Heart right ventricle (tissue), 16 donors: Measurements from ENCODE around the gene UBR2. TPM values are rescaled to one million over a fixed set of nuclear protein-coding genes. Genes with fewer than 3 reads are reported as not detected.
"Not testable (repeated sequence)": the region's sequence is repeated elsewhere in the genome, so short reads cannot be mapped to it uniquely, and the experiment has no call there.

Source experiments
- ATAC-seq, 8 donors: fragments of 200-7000 bp; cut with Tn5 transposase; one replicate each; pipeline ENCODE4 v1.9.1; 2020; ENCODE audit warnings: mild to moderate bottlenecking in 8 of 8, moderate library complexity in 8 of 8, moderate number of reproducible peaks in 1 of 8
- DNase-seq, 2 donors: peaks; one replicate each; pipeline ENCODE4 v3.0.0-alpha.2; 2020
- H3K27ac ChIP-seq, 10 donors: fragments of 200-600 bp; sonication (generic) in 2 of 10; one replicate each; pipeline versions ENCODE4 v1.5.0 to v1.8.0; 2020 to 2022; ENCODE audit warnings: mild to moderate bottlenecking in 3 of 10
- H3K27me3 ChIP-seq, 7 donors: fragments of 200-600 bp; one replicate each; pipeline ENCODE4 v1.8.0; 2021 to 2022; ENCODE audit warnings: mild to moderate bottlenecking in 2 of 7
- H3K36me3 ChIP-seq, 9 donors: fragments of 200-600 bp; sonication (generic) in 1 of 9; one replicate each; pipeline versions ENCODE4 v1.5.0 to v1.8.0; 2020 to 2022; ENCODE audit warnings: mild to moderate bottlenecking in 2 of 9
- H3K4me1 ChIP-seq, 9 donors: fragments of 200-600 bp; sonication (generic) in 1 of 9; one replicate each; pipeline versions ENCODE4 v1.5.0 to v1.8.0; 2020 to 2022; ENCODE audit warnings: mild to moderate bottlenecking in 4 of 9
- H3K4me3 ChIP-seq, 10 donors: fragments of 200-600 bp; sonication (generic) in 2 of 10; one replicate each; pipeline versions ENCODE4 v1.5.0 to v1.8.0; 2020 to 2022; ENCODE audit warnings: mild to moderate bottlenecking in 7 of 10, moderate library complexity in 2 of 10
- H3K9me3 ChIP-seq, 11 donors: fragments of 200-600 bp in 10 of 11; sonication (generic) in 2 of 11; one replicate each; pipeline versions ENCODE4 v1.5.0 to v1.8.0; 2013 to 2022; ENCODE audit warnings: mild to moderate bottlenecking in 2 of 11, control low read depth in 1 of 11, moderate library complexity in 1 of 11
- CTCF ChIP-seq, 9 donors: fragments of 200-600 bp; sonication (generic) in 2 of 9; IDR thresholded peaks; one replicate each; pipeline versions ENCODE4 v1.5.0 to v1.8.0; 2021 to 2022; ENCODE audit warnings: antibody characterized with exemption in 9 of 9, mild to moderate bottlenecking in 5 of 9, moderate library complexity in 1 of 9
- WGBS, 2 donors: extraction: QIAGEN DNeasy Blood & Tissue Kit; methylation state at CpG; one replicate each; pipeline ENCODE4 v1.1.7; 2013; ENCODE audit warnings: inconsistent platforms in 1 of 2; 5-methylcytosine and 5-hydroxymethylcytosine counted together
- intact Hi-C, 10 donors: fragments of 100-400 bp; cut with DNase I; formaldehyde crosslinking; loops; one replicate each; pipeline versions ENCODE4 v1.11.1 to v1.14.2; 2022
- polyA plus RNA-seq, 2 donors: library from polyadenylated mRNA; stranded (reverse); fragments of 200-250 nt; gene quantifications; one replicate each; pipeline ENCODE4 v1.2.3, GENCODE V29; 2013
- total RNA-seq, 10 donors: library from RNA; stranded (reverse); fragmentation: NEBNext Ultra II Directional in 3 of 10; extraction: Animal tissue kit (Norgen Biotek cat#: 25700) in 3 of 10; gene quantifications; one replicate each; pipeline versions ENCODE4 v1.2.1 to v1.2.4, GENCODE V29; 2021 to 2023
- donor health status: Arrhythmogenic right ventricular cardiomyopathy.
- donor health status: ischemic (EF 13 %, LVEDD 7.1; RV severe dilation, severe dysfunction).
- donor health status: healthy with polysubstance abuse.
- donor health status: DM: no; HTN: yes; CAD: no.
- donor health status: DM: no; HTN: no; CAD: no.
- donor health status: ischemic (EF 25% LVEDD 6.9; RV normal size, moderate dysfunction).
- donor health status: ischemic (EF 25% LVEDD 5.7; RV mildly dilated, moderate dysfunction).
- donor health status: healthy.
- donor health status: DM: yes; HTN: yes; CAD: no.
- donor health status: Ischemic cardiomyopathy.
- donor health status: ischemic (EF 35%, LVEDD 5.7; RV mildly dilated, moderate dysfunction).
- donor health status: nonischemic (EF 11% LVEDD 7.7; RV severe dilation, severe dysfunction).
- donor health status: DM: yes; HTN: yes; CAD: no.
- donor health status: PGD.
- donor health status: ischemic (EF 29% LVEDD 5.4; RV normal size, mild dysfunction).
- donor health status: nonischemic (EF 23%, LVEDD 6.1; RV moderate dilation, normal function).

UBR2 gene
- total and polyA plus RNA-seq, 12 donors = 6.7 to 36.5 (median 34.4) TPM

- 65 to 72% methylated on average over 4 of the region's 4 CpGs for WGBS, 2 donors
- no peaks in the 10 kb centered on the region for H3K9me3 ChIP-seq
- H3K27ac ChIP-seq = peak overlapping the region in 1 of 10 donors; percentile 71
- no peak for TF ChIP-seq CTCF (IDR thresholded peaks at IDR 0.05)
- intact Hi-C loops = no loop called here
- no peaks in the 10 kb centered on the region for H3K27me3 ChIP-seq
- peaks cover 0 to 80% (median 44%) of the 10 kb centered on the region in 9 donors for H3K4me1 ChIP-seq
- peaks cover 0 to 45% (median 20%) of the 10 kb centered on the region in 9 donors for H3K36me3 ChIP-seq
- no peak for ATAC-seq
- peak overlapping the region in 1 of 10 donors; percentile 0 for H3K4me3 ChIP-seq
- DNase-seq = no peak
Measured at GRCh38 chr6:42572523-42572922, 8.7 kb downstream of the UBR2 start.

GRCh38 chr6:42576538-42576937, 12.7 kb downstream of the UBR2 start:
- H3K9me3 ChIP-seq, intact Hi-C loops, DNase-seq, H3K4me3 ChIP-seq, H3K27ac ChIP-seq, H3K27me3 ChIP-seq, ATAC-seq: not testable (repeated sequence)
- peaks cover 0 to 56% (median 31%) of the 10 kb centered on the region in 9 donors for H3K4me1 ChIP-seq
- 81% methylated on average over 7 of the region's 7 CpGs for WGBS, 2 donors
- peaks cover 0 to 66% (median 25%) of the 10 kb centered on the region in 9 donors for H3K36me3 ChIP-seq

DNA sequence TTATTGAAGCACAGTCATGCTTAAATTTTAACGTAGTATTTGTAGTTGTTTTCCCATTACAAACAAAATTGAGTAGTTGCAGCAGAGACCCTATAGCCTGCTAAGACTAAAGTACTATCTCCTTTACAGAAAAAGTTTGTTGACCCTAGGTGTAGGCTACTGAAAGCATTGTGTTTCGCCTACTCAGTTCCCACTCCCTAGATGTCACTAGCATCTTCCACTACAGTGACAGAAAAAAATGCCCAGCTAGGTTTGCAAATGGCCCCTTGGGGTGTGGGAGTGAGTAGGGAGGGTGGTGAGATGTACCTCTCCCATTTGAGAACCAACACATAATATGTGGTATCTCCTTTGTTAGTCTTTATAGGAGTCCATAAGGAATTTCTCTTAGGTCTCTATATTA, 34.5 kb downstream of the UBR2 start:
- Histone ChIP-seq H3K4me1 (peaks cover 0 to 16% (median 0%) of the 10 kb centered on the region in 9 donors), H3K9me3 (peaks cover 0 to 4% (median 0%) of the 10 kb centered on the region in 11 donors), H3K27me3 (no peaks in the 10 kb centered on the region), H3K36me3 (peaks cover 0 to 82% (median 0%) of the 10 kb centered on the region in 9 donors), H3K4me3 (no peak overlapping the region), H3K27ac (no peak overlapping the region)
- intact Hi-C loops = no loop called here
- no peak for ATAC-seq
- WGBS, 2 donors = 93 to 100% methylated on average over 2 of the region's 2 CpGs
- TF ChIP-seq CTCF (IDR thresholded peaks at IDR 0.05) = no peak
- DNase-seq = no peak

- Histone ChIP-seq H3K4me3 (no peak overlapping the region), H3K27ac (no peak overlapping the region), H3K9me3 (peaks cover 0 to 4% (median 0%) of the 10 kb centered on the region in 11 donors), H3K36me3 (peaks cover 0 to 91% (median 0%) of the 10 kb centered on the region in 9 donors), H3K4me1 (peaks cover 0 to 12% (median 0%) of the 10 kb centered on the region in 9 donors), H3K27me3 (no peaks in the 10 kb centered on the region)
- ATAC-seq (no peak), DNase-seq (no peak)
- no peak for TF ChIP-seq CTCF (IDR thresholded peaks at IDR 0.05)
- 90 to 96% methylated on average over 3 of the region's 3 CpGs for WGBS, 2 donors
- intact Hi-C loops = no loop called here
Measured at GRCh38 chr6:42599558-42599957, 35.7 kb downstream of the UBR2 start.

GRCh38 chr6:42604150-42604549, 40.3 kb downstream of the UBR2 start:
- no peak for TF ChIP-seq CTCF (IDR thresholded peaks at IDR 0.05)
- intact Hi-C loops = no loop called here
- H3K27me3 ChIP-seq = no peaks in the 10 kb centered on the region
- H3K36me3 ChIP-seq = peaks cover 0 to 91% (median 31%) of the 10 kb centered on the region in 9 donors
- no peak for DNase-seq
- H3K27ac ChIP-seq = no peak overlapping the region
- no peaks in the 10 kb centered on the region for H3K9me3 ChIP-seq
- H3K4me3 ChIP-seq = no peak overlapping the region
- ATAC-seq = no peak
- H3K4me1 ChIP-seq = peaks cover 0 to 3% (median 0%) of the 10 kb centered on the region in 9 donors

DNA sequence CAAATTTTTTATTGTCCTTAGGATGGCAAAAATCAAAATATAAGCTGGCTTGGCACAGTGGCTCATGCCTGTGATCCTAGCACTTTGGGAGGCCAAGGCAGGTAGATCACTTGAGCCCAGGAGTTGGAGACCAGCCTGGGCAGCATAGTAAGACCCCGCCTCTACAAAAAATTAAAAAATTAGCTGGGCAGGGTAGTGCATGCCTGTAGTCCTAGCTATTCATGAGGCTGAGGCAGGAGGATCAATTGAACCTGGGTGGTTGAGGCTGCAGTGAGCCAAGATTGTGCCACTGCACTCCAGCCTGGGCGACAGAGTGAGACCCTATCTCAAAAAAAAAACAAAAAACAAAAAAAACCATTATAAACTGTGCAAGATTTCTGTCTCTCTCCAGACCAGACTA, 40.9 kb downstream of the UBR2 start:
- H3K4me3 ChIP-seq, H3K27me3 ChIP-seq, ATAC-seq, H3K9me3 ChIP-seq, H3K4me1 ChIP-seq, intact Hi-C loops, DNase-seq, H3K27ac ChIP-seq: not testable (repeated sequence)
- 96 to 97% methylated on average over 2 of the region's 2 CpGs for WGBS, 2 donors
- peaks cover 0 to 91% (median 37%) of the 10 kb centered on the region in 9 donors for H3K36me3 ChIP-seq
